ENCODE measurements around the gene ARHGAP26.

GRCh38 chr5:143025376-143025775 lies 255.2 kb downstream of the ARHGAP26 start:
- TF ChIP-seq CTCF (IDR thresholded peaks at IDR 0.05), result no peak
- no peak for TF ChIP-seq POLR2AphosphoS5 (IDR thresholded peaks at IDR 0.05; ENCODE audit: low read depth, low read length)
- TF ChIP-seq, protein P1, sequence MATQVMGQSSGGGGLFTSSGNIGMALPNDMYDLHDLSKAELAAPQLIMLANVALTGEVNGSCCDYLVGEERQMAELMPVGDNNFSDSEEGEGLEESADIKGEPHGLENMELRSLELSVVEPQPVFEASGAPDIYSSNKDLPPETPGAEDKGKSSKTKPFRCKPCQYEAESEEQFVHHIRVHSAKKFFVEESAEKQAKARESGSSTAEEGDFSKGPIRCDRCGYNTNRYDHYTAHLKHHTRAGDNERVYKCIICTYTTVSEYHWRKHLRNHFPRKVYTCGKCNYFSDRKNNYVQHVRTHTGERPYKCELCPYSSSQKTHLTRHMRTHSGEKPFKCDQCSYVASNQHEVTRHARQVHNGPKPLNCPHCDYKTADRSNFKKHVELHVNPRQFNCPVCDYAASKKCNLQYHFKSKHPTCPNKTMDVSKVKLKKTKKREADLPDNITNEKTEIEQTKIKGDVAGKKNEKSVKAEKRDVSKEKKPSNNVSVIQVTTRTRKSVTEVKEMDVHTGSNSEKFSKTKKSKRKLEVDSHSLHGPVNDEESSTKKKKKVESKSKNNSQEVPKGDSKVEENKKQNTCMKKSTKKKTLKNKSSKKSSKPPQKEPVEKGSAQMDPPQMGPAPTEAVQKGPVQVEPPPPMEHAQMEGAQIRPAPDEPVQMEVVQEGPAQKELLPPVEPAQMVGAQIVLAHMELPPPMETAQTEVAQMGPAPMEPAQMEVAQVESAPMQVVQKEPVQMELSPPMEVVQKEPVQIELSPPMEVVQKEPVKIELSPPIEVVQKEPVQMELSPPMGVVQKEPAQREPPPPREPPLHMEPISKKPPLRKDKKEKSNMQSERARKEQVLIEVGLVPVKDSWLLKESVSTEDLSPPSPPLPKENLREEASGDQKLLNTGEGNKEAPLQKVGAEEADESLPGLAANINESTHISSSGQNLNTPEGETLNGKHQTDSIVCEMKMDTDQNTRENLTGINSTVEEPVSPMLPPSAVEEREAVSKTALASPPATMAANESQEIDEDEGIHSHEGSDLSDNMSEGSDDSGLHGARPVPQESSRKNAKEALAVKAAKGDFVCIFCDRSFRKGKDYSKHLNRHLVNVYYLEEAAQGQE (IDR thresholded peaks at IDR 0.05; ENCODE audit: insufficient read depth in 1 of 2, low read depth in 2 of 2, low read length in 1 of 2), result no peak
- TF ChIP-seq SIN3A (IDR thresholded peaks at IDR 0.05; ENCODE audit: borderline replicate concordance, insufficient read depth, low read depth, low read length), result no peak
